LoVo (cell line): Measurements from ENCODE around the gene CA9.

Experiments used
- DNase-seq: peaks from one replicate; pipeline ENCODE4 v3.0.0-alpha.2; 2016; ENCODE audit warnings: low spot score

Gene CA9

GRCh38 chr9:35675732-35676392 lies 2.1 kb downstream of the CA9 start:
- no peak for DNase-seq

GRCh38 chr9:35679091-35679490 lies 5.4 kb downstream of the CA9 start:
- no peak for DNase-seq

- no peak for DNase-seq
Measured at GRCh38 chr9:35679766-35680330, 6.1 kb downstream of the CA9 start.

- DNase-seq, result no peak
Measured at GRCh38 chr9:35680331-35681105, 6.8 kb downstream of the CA9 start.

GRCh38 chr9:35681341-35682002 lies 7.7 kb downstream of the CA9 start:
- no peak for DNase-seq

GRCh38 chr9:35682051-35682450 lies 8.3 kb downstream of the CA9 start:
- DNase-seq, result no peak

GRCh38 chr9:35682520-35683315 lies 9.0 kb downstream of the CA9 start:
- no peak for DNase-seq

- DNase-seq, result no peak
Measured at GRCh38 chr9:35683323-35683722, 9.6 kb downstream of the CA9 start.

GRCh38 chr9:35684921-35685320 lies 11.2 kb downstream of the CA9 start:
- no peak for DNase-seq

GRCh38 chr9:35685506-35685905 lies 11.8 kb downstream of the CA9 start:
- no peak for DNase-seq

- no peak for DNase-seq
Measured at GRCh38 chr9:35686222-35687203, 12.8 kb downstream of the CA9 start.

GRCh38 chr9:35687306-35687705 lies 13.6 kb downstream of the CA9 start:
- no peak for DNase-seq

GRCh38 chr9:35687972-35688557 lies 14.3 kb downstream of the CA9 start:
- no peak for DNase-seq

- no peak for DNase-seq
Measured at GRCh38 chr9:35688558-35689541, 15.1 kb downstream of the CA9 start.

GRCh38 chr9:35689542-35690293 lies 16.0 kb downstream of the CA9 start, which contains the start of gene TPM2:
Gene TPM2 (minus strand): TSS chr9:35689925. CDS start chr9:35689817, 108 bp downstream.
- no peak for DNase-seq

- DNase-seq, result no peak
Measured at GRCh38 chr9:35690294-35690613, 16.5 kb downstream of the CA9 start.

- DNase-seq, result peak; percentile 11
Measured at GRCh38 chr9:35690614-35691333, 17.0 kb downstream of the CA9 start.

GRCh38 chr9:35691334-35691650 lies 17.6 kb downstream of the CA9 start:
- no peak for DNase-seq
